Stimulated activated CD4-positive, alpha-beta T cell treated with anti-CD3 and anti-CD28 coated beads, Interleukin-12 subunit alpha, Interleukin-12 subunit beta, amount 100 ng/mL, for 48 hours (primary cell): ENCODE data around the gene NCOR1.
"Not testable (repeated sequence)": the region's sequence is repeated elsewhere in the genome, so short reads cannot be mapped to it uniquely, and the experiment has no call there.

Source experiments
- DNase-seq, 3 donors: peaks; one replicate each; pipeline ENCODE4 v3.0.0-alpha.2; 2020; ENCODE audit warnings: low read depth in 2 of 3, low spot score in 1 of 3

The NCOR1 gene

GRCh38 chr17:16100737-16101400 is 114.5 kb downstream of the NCOR1 start:
- DNase-seq, result no peak

- no peak for DNase-seq
Observed at GRCh38 chr17:16091773-16092172, 123.6 kb downstream of the NCOR1 start.

GRCh38 chr17:16086957-16087356 is 128.4 kb downstream of the NCOR1 start:
- DNase-seq, result no peak

GRCh38 chr17:16085066-16085699 is 130.2 kb downstream of the NCOR1 start:
- no peak for DNase-seq

DNA sequence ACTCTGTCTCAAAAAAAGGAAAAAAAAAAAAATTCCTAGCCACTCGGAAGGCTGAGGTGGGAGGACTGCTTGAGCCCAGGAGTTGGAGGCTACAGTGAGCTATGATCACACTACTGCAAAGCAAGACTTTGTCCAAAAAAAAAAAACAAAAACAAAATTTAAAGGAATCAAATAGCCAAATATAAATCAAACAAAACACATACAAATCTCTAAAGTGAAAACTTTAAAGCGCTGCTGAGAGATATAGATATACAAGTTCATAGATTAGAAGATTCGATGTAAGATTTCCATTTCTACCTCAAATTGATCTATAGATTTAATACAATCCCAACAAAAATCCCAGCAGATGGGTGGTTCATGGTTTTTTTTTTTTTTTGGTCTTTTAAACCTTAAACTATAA is 132.1 kb downstream of the NCOR1 start:
- no peak for DNase-seq

GRCh38 chr17:16081507-16082087 is 133.7 kb downstream of the NCOR1 start:
- DNase-seq, result no peak

- DNase-seq, result no peak
Observed at GRCh38 chr17:16080366-16080765, 135.0 kb downstream of the NCOR1 start.

DNA sequence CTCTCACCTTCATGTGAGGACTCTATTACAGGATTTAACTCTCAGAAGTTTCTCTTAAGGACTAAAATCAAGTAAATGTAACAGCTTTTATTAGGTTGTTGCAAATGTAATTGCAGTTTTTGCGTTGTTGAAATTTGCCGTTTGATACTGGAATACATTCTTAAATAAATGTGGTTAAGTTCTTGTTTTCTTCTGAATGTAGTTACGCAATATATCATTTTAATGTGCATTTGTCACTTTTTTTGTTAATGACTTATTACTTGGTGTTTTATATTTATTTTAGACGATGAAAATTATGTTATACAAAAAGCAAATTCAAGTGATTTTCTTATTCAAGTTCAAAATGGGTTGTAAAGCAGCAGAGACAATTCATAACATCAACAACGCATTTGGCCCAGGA is 139.4 kb downstream of the NCOR1 start:
- DNase-seq, result no peak

DNA sequence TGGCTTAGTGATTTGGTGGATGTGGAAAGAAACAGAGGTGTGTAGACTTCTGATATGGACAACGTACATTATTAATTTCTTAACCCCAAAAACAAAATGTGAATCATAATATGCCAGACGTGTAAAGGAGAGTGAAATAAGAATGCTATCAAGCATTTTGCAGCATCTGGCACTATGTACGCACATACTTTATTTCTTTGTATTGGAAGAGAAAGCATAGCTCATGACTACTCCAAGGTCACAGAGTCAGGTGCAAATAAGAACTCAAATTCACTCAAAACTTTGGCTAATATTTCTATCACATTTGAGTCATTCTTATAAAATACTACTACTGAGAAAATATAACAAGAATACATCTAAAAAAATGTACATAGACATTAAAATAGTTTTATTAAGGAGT is 140.9 kb downstream of the NCOR1 start:
- no peak for DNase-seq

DNA sequence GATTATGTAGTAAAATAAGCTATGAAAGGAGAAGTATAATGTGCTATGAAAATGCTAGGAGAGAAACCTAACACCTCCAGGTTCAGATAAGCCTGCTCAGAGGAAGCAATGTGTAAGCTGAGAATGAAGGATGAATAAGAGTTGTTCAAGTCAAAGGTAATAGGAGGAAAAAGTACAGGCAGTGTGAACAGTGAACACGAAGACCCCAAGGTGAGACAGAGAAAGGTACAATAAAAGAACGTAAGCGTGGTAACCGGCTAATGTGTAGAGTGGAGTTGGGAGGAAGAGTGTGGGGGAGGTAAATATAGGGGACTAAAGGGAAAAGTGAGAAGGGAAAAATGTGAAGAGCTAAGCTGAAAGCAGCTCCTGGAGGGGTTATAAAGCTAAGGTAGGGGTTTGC is 141.5 kb downstream of the NCOR1 start:
- no peak for DNase-seq

GRCh38 chr17:16072031-16072430 is 143.3 kb downstream of the NCOR1 start:
- DNase-seq, result no peak

- DNase-seq, result no peak
Observed at GRCh38 chr17:16068323-16068722, 147.0 kb downstream of the NCOR1 start.

- no peak for DNase-seq
Observed at GRCh38 chr17:16066125-16066524, 149.2 kb downstream of the NCOR1 start.

DNA sequence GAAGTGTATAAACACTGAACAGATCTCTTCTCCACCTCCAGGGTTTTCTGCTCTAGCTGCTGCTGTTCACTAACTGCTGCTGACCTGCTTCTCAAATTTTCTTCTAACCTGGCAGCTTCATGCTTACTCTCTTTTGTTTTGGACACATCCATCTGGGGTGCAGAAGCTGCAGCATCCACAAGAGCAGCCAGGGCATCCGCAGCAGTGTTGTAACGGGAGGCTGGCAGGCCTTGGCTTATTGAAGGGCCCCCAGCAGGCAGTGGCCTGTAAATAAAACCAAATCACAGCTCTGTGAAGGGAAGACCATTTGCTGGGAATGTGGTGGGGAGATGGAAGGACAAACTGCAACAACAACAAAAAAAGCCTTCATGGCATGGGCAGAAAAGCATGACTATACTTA is 153.7 kb downstream of the NCOR1 start:
- DNase-seq, result no peak

- DNase-seq, result not testable (repeated sequence)
Observed at GRCh38 chr17:16055139-16055538, 160.2 kb downstream of the NCOR1 start.

DNA sequence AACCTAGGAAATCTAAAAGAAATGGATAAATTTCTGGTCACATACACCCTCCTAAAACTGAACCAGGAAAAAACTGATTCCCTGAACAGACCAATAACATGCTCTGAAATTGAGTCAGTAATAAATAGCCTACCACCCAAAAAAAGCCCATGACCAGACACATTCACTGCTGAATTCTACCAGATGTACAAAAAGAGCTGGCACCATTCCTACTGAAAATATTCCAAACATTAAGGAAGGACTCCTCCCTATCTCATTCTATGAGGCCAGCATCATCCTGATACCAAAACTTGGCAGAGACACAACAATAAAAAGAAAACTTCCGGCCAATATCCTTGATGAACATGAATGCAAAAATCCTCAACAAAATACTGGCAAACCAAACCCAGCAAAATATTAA is 162.8 kb downstream of the NCOR1 start:
- no peak for DNase-seq

DNA sequence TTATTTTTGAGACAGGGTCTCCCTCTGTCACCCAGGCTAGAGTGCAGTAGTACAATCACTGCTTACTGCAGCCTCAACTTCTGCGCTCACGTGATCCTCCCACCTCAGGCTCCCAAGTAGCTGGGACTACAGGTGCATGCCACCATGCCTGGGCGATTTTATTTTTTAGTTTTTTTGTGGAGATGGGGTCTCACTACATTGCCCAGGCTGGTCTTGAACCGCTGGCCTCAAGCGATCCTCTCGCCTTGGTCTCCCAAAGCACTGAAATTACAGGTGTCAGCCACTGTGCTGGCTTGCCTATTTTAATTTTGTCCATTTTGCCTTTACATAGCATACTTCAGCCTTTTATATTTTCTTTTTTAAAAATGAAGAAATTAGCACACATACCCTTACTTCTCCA is 164.5 kb downstream of the NCOR1 start:
- no peak for DNase-seq

- no peak for DNase-seq
Observed at GRCh38 chr17:16048811-16049449, 166.4 kb downstream of the NCOR1 start.

DNA sequence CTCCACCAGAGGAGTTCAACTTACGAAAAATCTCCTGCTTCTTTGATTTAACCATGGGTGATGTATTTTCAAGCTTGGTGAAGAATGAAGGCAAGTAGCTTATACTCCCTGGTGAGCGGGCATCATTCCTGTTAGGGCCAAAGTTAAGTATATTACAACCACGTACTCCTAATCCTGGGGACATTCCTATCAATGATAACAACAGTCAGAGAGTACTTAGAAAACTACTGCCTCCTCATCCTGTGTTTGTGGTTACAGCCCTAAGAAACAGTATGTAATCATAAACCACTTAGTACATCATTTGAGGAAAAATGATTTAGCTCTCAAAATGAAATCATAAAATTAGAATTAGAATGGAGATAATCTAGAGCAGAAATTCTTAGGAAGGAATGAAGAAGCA is 168.4 kb downstream of the NCOR1 start:
- no peak for DNase-seq

- no peak for DNase-seq
Observed at GRCh38 chr17:16044487-16044886, 170.8 kb downstream of the NCOR1 start.

- DNase-seq, result no peak
Observed at GRCh38 chr17:16040710-16041251, 174.6 kb downstream of the NCOR1 start.

DNA sequence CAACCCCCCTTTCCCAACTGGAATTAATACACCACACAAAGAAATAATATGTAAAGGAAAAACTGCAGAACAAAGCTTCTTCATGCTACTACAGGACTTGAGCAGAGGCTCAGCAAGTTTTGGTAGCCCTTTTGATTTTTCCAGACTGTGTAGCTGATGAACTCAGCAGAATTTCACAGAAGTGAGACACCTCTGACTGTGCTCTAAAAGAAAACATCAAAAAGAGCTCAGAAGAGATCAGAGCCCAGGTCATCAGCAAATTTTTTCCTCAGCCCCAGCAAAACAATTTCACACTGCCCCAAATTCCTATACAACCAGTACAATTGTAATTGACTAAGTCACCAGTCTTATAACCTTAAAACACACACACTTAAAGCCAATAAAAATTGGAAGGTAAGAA is 177.7 kb downstream of the NCOR1 start:
- no peak for DNase-seq
